HG03565 (cell line): Measurements from ENCODE around the gene TMEM256.

Source experiments
- ATAC-seq: cut with Tn5 transposase; IDR thresholded peaks from one replicate; pipeline ENCODE4 v1.9.1; 2021; ENCODE audit warnings: mild to moderate bottlenecking, moderate library complexity; ENCODE audit not compliant: unreplicated experiment

Gene TMEM256

GRCh38 chr17:7403977-7404736, at the start of gene TMEM256:
Gene TMEM256, minus strand, starts transcription at chr17:7404097. Its CDS starts 13 bp downstream, at chr17:7404084.
- ATAC-seq: peak; percentile 93

- no peak for ATAC-seq
Measured at GRCh38 chr17:7448461-7448860, 44.6 kb upstream of the TMEM256 start.

- ATAC-seq: no peak
Measured at GRCh38 chr17:7445619-7445968, 41.7 kb upstream of the TMEM256 start.

- ATAC-seq: no peak
Measured at GRCh38 chr17:7444682-7445618, 41.1 kb upstream of the TMEM256 start, which contains the start of gene CHRNB1. Gene CHRNB1, plus strand, starts transcription at chr17:7445061. Its CDS starts 67 bp downstream, at chr17:7445128.

- no peak for ATAC-seq
Measured at GRCh38 chr17:7443499-7444485, 39.9 kb upstream of the TMEM256 start.

- no peak for ATAC-seq
Measured at GRCh38 chr17:7442142-7442541, 38.2 kb upstream of the TMEM256 start.

GRCh38 chr17:7441266-7441665, 37.4 kb upstream of the TMEM256 start:
- ATAC-seq: no peak

GRCh38 chr17:7440834-7441195, 36.9 kb upstream of the TMEM256 start:
- ATAC-seq: no peak

GRCh38 chr17:7440113-7440833, 36.4 kb upstream of the TMEM256 start:
- ATAC-seq: no peak

- ATAC-seq: no peak
Measured at GRCh38 chr17:7439462-7440112, 35.7 kb upstream of the TMEM256 start, which contains the start of gene FGF11. Gene FGF11, plus strand, starts transcription at chr17:7439512. Its CDS starts 109 bp downstream, at chr17:7439621.

- no peak for ATAC-seq
Measured at GRCh38 chr17:7438656-7439460, 35.0 kb upstream of the TMEM256 start.

GRCh38 chr17:7437950-7438614, 34.2 kb upstream of the TMEM256 start:
- no peak for ATAC-seq

GRCh38 chr17:7437369-7437863, 33.5 kb upstream of the TMEM256 start:
- ATAC-seq: no peak

GRCh38 chr17:7436556-7437368, 32.9 kb upstream of the TMEM256 start:
- no peak for ATAC-seq

GRCh38 chr17:7435676-7436555, 32.0 kb upstream of the TMEM256 start:
- peak; percentile 8 for ATAC-seq

- no peak for ATAC-seq
Measured at GRCh38 chr17:7432296-7432695, 28.4 kb upstream of the TMEM256 start.
